GM12878 (cell line): ENCODE measurements around the gene VSTM1. TPM values are rescaled to one million over a fixed set of nuclear protein-coding genes. Genes with fewer than 3 reads are reported as not detected.

ENCODE experiments used
- ATAC-seq: fragments of 200-7000 bp; cut with Tn5 transposase; 3 replicates; pipeline ENCODE4 v1.9.1; 2020; ENCODE audit warnings: mild to moderate bottlenecking, moderate library complexity
- BruUV-seq: library from RNA; stranded (reverse); fragments of 400-500 nt; replicated peaks from 2 replicates; lab custom pipeline; 2021; lab: Mats Ljungman, UMichigan
- CTCF ChIA-PET: fragments of 300-600 bp; sonication (Branson Sonifier 250); formaldehyde crosslinking; extraction: SDS; loops from one replicate; lab custom pipeline; 2021; ENCODE audit warnings: inconsistent platforms; lab: Yijun Ruan, JAX
- POLR2A ChIA-PET: fragments of 350-600 bp; formaldehyde crosslinking; extraction: SDS; loops from one replicate; lab custom pipeline; 2021; ENCODE audit warnings: inconsistent platforms; lab: Charles Lee
- RAD21 ChIA-PET: fragments of 300-600 bp; sonication (Branson Sonifier 250); formaldehyde crosslinking; loops from one replicate; lab custom pipeline; 2023; ENCODE audit warnings: antibody characterized with exemption; ENCODE audit not compliant: unreplicated experiment; lab: Charles Lee
- SMC1A ChIA-PET: fragments of 300-600 bp; sonication (Branson Sonifier 250); formaldehyde crosslinking; loops from one replicate; lab custom pipeline; 2023; ENCODE audit not compliant: unreplicated experiment, uncharacterized antibody; lab: Charles Lee
- DNase-seq: peaks from one replicate; pipeline ENCODE4 v3.0.0-alpha.2; 2011; ENCODE audit warnings: low read depth, low spot score
- FAIRE-seq: peaks from 3 replicates; lab custom pipeline; 2011; peaks lifted over from hg19 to GRCh38; lab: Jason Lieb, UNC
- H2AFZ ChIP-seq: 2 replicates; pipeline ENCODE4 v1.6.0; 2011; ENCODE audit warnings: low read depth, low read length, control low read depth; ENCODE audit not compliant: control insufficient read depth
- H3K27ac ChIP-seq: 2 replicates; pipeline ENCODE4 v1.5.1; 2011; ENCODE audit warnings: control low read depth; ENCODE audit not compliant: control insufficient read depth, insufficient read depth
- H3K27me3 ChIP-seq, 2 experiments: replicated peaks in 1 of 2; 2 replicates each; pipeline versions ENCODE4 v1.6.0 to v1.6.1; 2011; ENCODE audit warnings: low read length in 1 of 2; ENCODE audit not compliant: control insufficient read depth in 2 of 2, insufficient read depth in 2 of 2
- H3K36me3 ChIP-seq, 2 experiments: 2 replicates each; pipeline ENCODE4 v1.5.1; 2011; ENCODE audit warnings: low read length in 1 of 2; ENCODE audit not compliant: control insufficient read depth in 2 of 2, insufficient read depth in 2 of 2
- H3K4me1 ChIP-seq: 2 replicates; pipeline ENCODE4 v1.6.1; 2011; ENCODE audit warnings: mild to moderate bottlenecking, low read length, moderate library complexity, mixed read lengths; ENCODE audit not compliant: control insufficient read depth, insufficient read depth
- H3K4me2 ChIP-seq: 2 replicates; pipeline ENCODE4 v1.6.0; 2011; ENCODE audit warnings: control low read depth; ENCODE audit not compliant: control insufficient read depth, insufficient read depth
- H3K4me3 ChIP-seq: fragments of 200-600 bp; sonication (generic); 2 replicates; pipeline ENCODE4 v1.5.1; 2016
- H3K79me2 ChIP-seq: 2 replicates; pipeline ENCODE4 v1.6.0; 2011; ENCODE audit warnings: low read length; ENCODE audit not compliant: control insufficient read depth, insufficient read depth
- H3K9ac ChIP-seq: 2 replicates; pipeline ENCODE4 v1.8.0; 2011; ENCODE audit warnings: low read length, control low read depth, mixed read lengths; ENCODE audit not compliant: control insufficient read depth, insufficient read depth
- H3K9me3 ChIP-seq: replicated peaks from 3 replicates; pipeline ENCODE4 v1.5.1; 2011; ENCODE audit warnings: mild to moderate bottlenecking, low read length; ENCODE audit not compliant: control insufficient read depth, insufficient read depth
- H4K20me1 ChIP-seq: 2 replicates; pipeline ENCODE4 v1.6.0; 2011; ENCODE audit not compliant: control insufficient read depth, insufficient read depth
- ATF7 ChIP-seq: fragments of 450-650 bp; IDR thresholded peaks from 2 replicates; pipeline ENCODE4 v1.6.1; 2016; ENCODE audit warnings: low read depth, mild to moderate bottlenecking
- CREM ChIP-seq: IDR thresholded peaks from 2 replicates; pipeline ENCODE4 v1.6.1; 2014; ENCODE audit warnings: antibody characterized with exemption, low read depth
- CUX1 ChIP-seq: IDR thresholded peaks from 2 replicates; pipeline ENCODE4 v1.6.1; 2012; ENCODE audit warnings: improper control_type of control experiment, low read depth, low read length; ENCODE audit not compliant: insufficient replicate concordance
- NR2C1 ChIP-seq: fragments of 450-650 bp; IDR thresholded peaks from 2 replicates; pipeline ENCODE4 v1.6.1; 2017; ENCODE audit warnings: antibody characterized with exemption, mild to moderate bottlenecking, moderate library complexity
- NR2C2 ChIP-seq: IDR thresholded peaks from 2 replicates; pipeline ENCODE4 v1.6.1; 2011; ENCODE audit warnings: borderline replicate concordance, low read depth; ENCODE audit not compliant: control insufficient read depth, insufficient read length
- NR2F1 ChIP-seq: fragments of 450-650 bp; conservative IDR thresholded peaks from 2 replicates; pipeline ENCODE4 v1.6.1; 2017; ENCODE audit warnings: mild to moderate bottlenecking
- SMAD5 ChIP-seq: IDR thresholded peaks from 2 replicates; pipeline ENCODE4 v1.6.1; 2016; ENCODE audit warnings: antibody characterized with exemption, low read depth
- TAF1 ChIP-seq: IDR thresholded peaks from 2 replicates; pipeline ENCODE4 v1.6.1; 2011; ENCODE audit warnings: mild to moderate bottlenecking, low read depth, low read length, borderline replicate concordance
- USF2 ChIP-seq: IDR thresholded peaks from 2 replicates; pipeline ENCODE4 v1.6.1; 2011; ENCODE audit warnings: low read depth, low read length, improper control_type of control experiment, borderline replicate concordance
- WRNIP1 ChIP-seq: IDR thresholded peaks from 2 replicates; pipeline ENCODE4 v1.6.1; 2011; ENCODE audit warnings: low read depth, low read length, improper control_type of control experiment, borderline replicate concordance
- WGBS: methylation state at CpG from one replicate; pipeline ENCODE4 v1.1.6; 2016; ENCODE audit warnings: low lambda C conversion rate; ENCODE audit not compliant: insufficient replicate concordance, insufficient coverage; ENCODE audit errors: missing lambda C conversion rate; 5-methylcytosine and 5-hydroxymethylcytosine counted together
- in situ Hi-C: fragments of 300-500 bp; cut with MboI; formaldehyde crosslinking; loops from 9 replicates; pipeline ENCODE4 v1.14.3; 2018; ENCODE audit warnings: mixed read lengths
- intact Hi-C: fragments of 100-400 bp; cut with micrococcal nuclease; formaldehyde crosslinking; loops from one replicate; pipeline ENCODE4 v1.14.2; 2022; ENCODE audit not compliant: unreplicated experiment
- polyA plus RNA-seq, 11 experiments: library from polyadenylated mRNA; depleted of rRNA in 4 of 11; unstranded in 6 of 11; stranded (reverse) in 5 of 11; fragments of >200 nt; fragmentation: Nextera tagmentation in 4 of 11; fragmentation: Illumina TruSeq in 1 of 11; extraction: Ambion mirVana in 4 of 11; extraction: Trizol in 1 of 11; gene quantifications; 1 replicate in 1 of 11; 2 replicates in 10 of 11; pipeline versions ENCODE4 v1.2.1 to v1.2.3, GENCODE V29; 2011 to 2016; ENCODE audit warnings: inconsistent platforms in 2 of 11, missing spikeins in 2 of 11, low read depth in 1 of 11
- total RNA-seq, 4 experiments: library from RNA; depleted of rRNA in 3 of 4; stranded (reverse); fragments of >200 nt in 3 of 4; fragmentation: Illumina TruSeq in 1 of 4; extraction: Trizol in 1 of 4; gene quantifications; 2 replicates each; pipeline versions ENCODE4 v1.2.1 to v1.2.3, GENCODE V29; 2013 to 2021
- TF ChIP-seq, protein P1 (sequence below): fragments of 450-650 bp; IDR thresholded peaks from 2 replicates; pipeline ENCODE4 v1.6.1; 2016; ENCODE audit warnings: mild to moderate bottlenecking, moderate library complexity, borderline replicate concordance
- TF ChIP-seq, protein P2 (sequence below): fragments of 450-650 bp; IDR thresholded peaks from 2 replicates; pipeline ENCODE4 v1.6.1; 2018; ENCODE audit warnings: borderline replicate concordance, mild to moderate bottlenecking; ENCODE audit not compliant: partially characterized antibody

VSTM1 gene
- total and polyA plus RNA-seq, 10 of the 15 experiments (the other 5 are each of a cell fraction or from before 2014, with no cell fraction given): not detected

DNA sequence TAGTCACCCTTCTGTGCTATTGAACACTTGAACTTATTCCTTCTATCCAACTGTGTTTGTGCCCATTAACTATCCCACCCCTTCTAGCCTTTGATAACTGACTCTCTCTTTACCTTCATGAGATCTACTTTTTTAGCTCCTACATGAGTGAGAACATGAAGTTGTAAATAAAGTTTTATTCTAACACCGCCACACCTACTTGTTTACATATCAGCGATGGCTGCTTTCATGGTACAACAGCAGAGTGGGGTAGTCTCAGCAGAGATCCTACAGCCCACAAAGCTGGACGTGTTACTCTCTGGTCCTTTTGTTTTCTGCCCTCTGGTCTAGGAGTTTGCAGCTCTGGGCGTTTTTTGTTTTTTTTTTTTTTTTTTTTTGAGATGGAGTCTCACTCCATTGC, 23.7 kb downstream of the VSTM1 start:
- in situ Hi-C loops: no loop called here
- no peak overlapping the region for H3K27ac ChIP-seq
- H3K4me2 ChIP-seq: no peak overlapping the region
- POLR2A ChIA-PET: no interaction called here
- no peaks in the 10 kb centered on the region for H3K79me2 ChIP-seq
- no TSS peak for BruUV-seq
- no peaks in the 10 kb centered on the region; the same call in 2 of the 3 replicates for H3K9me3 ChIP-seq
- no peak for FAIRE-seq
- no peaks in the 10 kb centered on the region for H4K20me1 ChIP-seq
- no peak overlapping the region for H2AFZ ChIP-seq
- SMC1A ChIA-PET: no interaction called here
- no peaks in the 10 kb centered on the region for H3K4me1 ChIP-seq
- H3K9ac ChIP-seq: no peak overlapping the region
- RAD21 ChIA-PET: no interaction called here
- no peak for ATAC-seq
- H3K4me3 ChIP-seq: no peak overlapping the region
- H3K27me3 ChIP-seq: no peaks in the 10 kb centered on the region
- 27% methylated on average over 4 of the region's 4 CpGs for WGBS
- H3K36me3 ChIP-seq: no peaks in the 10 kb centered on the region
- CTCF ChIA-PET: no interaction called here
- intact Hi-C loops: no loop called here
- no peak for DNase-seq
- TF ChIP-seq, protein P1, sequence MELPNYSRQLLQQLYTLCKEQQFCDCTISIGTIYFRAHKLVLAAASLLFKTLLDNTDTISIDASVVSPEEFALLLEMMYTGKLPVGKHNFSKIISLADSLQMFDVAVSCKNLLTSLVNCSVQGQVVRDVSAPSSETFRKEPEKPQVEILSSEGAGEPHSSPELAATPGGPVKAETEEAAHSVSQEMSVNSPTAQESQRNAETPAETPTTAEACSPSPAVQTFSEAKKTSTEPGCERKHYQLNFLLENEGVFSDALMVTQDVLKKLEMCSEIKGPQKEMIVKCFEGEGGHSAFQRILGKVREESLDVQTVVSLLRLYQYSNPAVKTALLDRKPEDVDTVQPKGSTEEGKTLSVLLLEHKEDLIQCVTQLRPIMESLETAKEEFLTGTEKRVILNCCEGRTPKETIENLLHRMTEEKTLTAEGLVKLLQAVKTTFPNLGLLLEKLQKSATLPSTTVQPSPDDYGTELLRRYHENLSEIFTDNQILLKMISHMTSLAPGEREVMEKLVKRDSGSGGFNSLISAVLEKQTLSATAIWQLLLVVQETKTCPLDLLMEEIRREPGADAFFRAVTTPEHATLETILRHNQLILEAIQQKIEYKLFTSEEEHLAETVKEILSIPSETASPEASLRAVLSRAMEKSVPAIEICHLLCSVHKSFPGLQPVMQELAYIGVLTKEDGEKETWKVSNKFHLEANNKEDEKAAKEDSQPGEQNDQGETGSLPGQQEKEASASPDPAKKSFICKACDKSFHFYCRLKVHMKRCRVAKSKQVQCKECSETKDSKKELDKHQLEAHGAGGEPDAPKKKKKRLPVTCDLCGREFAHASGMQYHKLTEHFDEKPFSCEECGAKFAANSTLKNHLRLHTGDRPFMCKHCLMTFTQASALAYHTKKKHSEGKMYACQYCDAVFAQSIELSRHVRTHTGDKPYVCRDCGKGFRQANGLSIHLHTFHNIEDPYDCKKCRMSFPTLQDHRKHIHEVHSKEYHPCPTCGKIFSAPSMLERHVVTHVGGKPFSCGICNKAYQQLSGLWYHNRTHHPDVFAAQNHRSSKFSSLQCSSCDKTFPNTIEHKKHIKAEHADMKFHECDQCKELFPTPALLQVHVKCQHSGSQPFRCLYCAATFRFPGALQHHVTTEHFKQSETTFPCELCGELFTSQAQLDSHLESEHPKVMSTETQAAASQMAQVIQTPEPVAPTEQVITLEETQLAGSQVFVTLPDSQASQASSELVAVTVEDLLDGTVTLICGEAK: no peak
- TF ChIP-seq NR2C2: no peak
- TF ChIP-seq ATF7: no peak
- TF ChIP-seq, protein P2, sequence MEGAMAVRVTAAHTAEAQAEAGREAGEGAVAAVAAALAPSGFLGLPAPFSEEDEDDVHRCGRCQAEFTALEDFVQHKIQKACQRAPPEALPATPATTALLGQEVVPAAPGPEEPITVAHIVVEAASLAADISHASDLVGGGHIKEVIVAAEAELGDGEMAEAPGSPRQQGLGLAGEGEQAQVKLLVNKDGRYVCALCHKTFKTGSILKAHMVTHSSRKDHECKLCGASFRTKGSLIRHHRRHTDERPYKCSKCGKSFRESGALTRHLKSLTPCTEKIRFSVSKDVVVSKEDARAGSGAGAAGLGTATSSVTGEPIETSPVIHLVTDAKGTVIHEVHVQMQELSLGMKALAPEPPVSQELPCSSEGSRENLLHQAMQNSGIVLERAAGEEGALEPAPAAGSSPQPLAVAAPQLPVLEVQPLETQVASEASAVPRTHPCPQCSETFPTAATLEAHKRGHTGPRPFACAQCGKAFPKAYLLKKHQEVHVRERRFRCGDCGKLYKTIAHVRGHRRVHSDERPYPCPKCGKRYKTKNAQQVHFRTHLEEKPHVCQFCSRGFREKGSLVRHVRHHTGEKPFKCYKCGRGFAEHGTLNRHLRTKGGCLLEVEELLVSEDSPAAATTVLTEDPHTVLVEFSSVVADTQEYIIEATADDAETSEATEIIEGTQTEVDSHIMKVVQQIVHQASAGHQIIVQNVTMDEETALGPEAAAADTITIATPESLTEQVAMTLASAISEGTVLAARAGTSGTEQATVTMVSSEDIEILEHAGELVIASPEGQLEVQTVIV: no peak
- no peak for TF ChIP-seq NR2F1
- TF ChIP-seq NR2C1: no peak
- TF ChIP-seq CUX1: no peak
- no peak for TF ChIP-seq USF2
- no peak for TF ChIP-seq CREM
- no peak for TF ChIP-seq WRNIP1
- TF ChIP-seq SMAD5: no peak
- TF ChIP-seq TAF1: no peak
